Gastrocnemius medialis (tissue), 4 donors: ENCODE results near the gene SMIM28. TPM values are rescaled to one million over a fixed set of nuclear protein-coding genes. Genes with fewer than 3 reads are reported as not detected.
"Not testable (repeated sequence)": the region's sequence is repeated elsewhere in the genome, so short reads cannot be mapped to it uniquely, and the experiment has no call there.

ENCODE experiments used
- ATAC-seq, 2 donors: fragments of 150-250 bp; one replicate each; pipeline ENCODE4 v1.9.1; 2016
- DNase-seq, 2 donors: peaks; one replicate each; pipeline ENCODE4 v3.0.0-alpha.2; 2019
- H3K27ac ChIP-seq, 4 donors: fragments of 200-600 bp; sonication (generic); 1 replicate in 1 of 4; 2 replicates in 3 of 4; pipeline ENCODE4 v1.5.1; 2016 to 2018; ENCODE audit warnings: mild to moderate bottlenecking in 2 of 4, moderate library complexity in 1 of 4
- H3K27me3 ChIP-seq, 3 donors: fragments of 200-600 bp; sonication (generic) in 2 of 3; 1 replicate in 1 of 3; 2 replicates in 2 of 3; pipeline versions ENCODE4 v1.5.1 to v1.6.0; 2016 to 2019; ENCODE audit warnings: mild to moderate bottlenecking in 1 of 3, moderate library complexity in 1 of 3
- H3K36me3 ChIP-seq, 2 donors: fragments of 200-600 bp; sonication (generic) in 1 of 2; one replicate each; pipeline ENCODE4 v1.5.1; 2017 to 2018
- H3K4me1 ChIP-seq, 2 donors: fragments of 200-600 bp; sonication (generic) in 1 of 2; one replicate each; pipeline ENCODE4 v1.5.1; 2016 to 2017; ENCODE audit warnings: mild to moderate bottlenecking in 2 of 2
- H3K4me3 ChIP-seq, 4 donors: fragments of 200-600 bp; sonication (generic) in 3 of 4; 1 replicate in 1 of 4; 2 replicates in 3 of 4; pipeline ENCODE4 v1.5.1; 2016 to 2019; ENCODE audit warnings: mild to moderate bottlenecking in 2 of 4
- H3K9me3 ChIP-seq, 3 donors: fragments of 200-600 bp; sonication (generic) in 2 of 3; 1 replicate in 1 of 3; 2 replicates in 2 of 3; pipeline ENCODE4 v1.5.1; 2016 to 2019
- POLR2A ChIP-seq, 2 donors: fragments of 450-650 bp; IDR thresholded peaks; one replicate each; pipeline ENCODE4 v1.6.1; 2017; ENCODE audit warnings: antibody characterized with exemption in 2 of 2, mild to moderate bottlenecking in 2 of 2, moderate library complexity in 2 of 2
- in situ Hi-C, 4 donors: fragments of 200-750 bp; cut with MboI; loops; one replicate each; pipeline versions ENCODE4 v1.15.0 to v1.8.0; 2017; ENCODE audit warnings: low sequenced_read_pairs in 4 of 4
- intact Hi-C: fragments of 100-400 bp; cut with DNase I; formaldehyde crosslinking; loops from one replicate; pipeline ENCODE4 v1.15.1; 2023; ENCODE audit warnings: low total_unique reads
- total RNA-seq, 4 donors: library from RNA; depleted of rRNA; stranded (reverse); fragments of >200 nt; gene quantifications; one replicate each; pipeline versions ENCODE4 v1.1.0 to v1.2.3, GENCODE V29; 2016
- TF ChIP-seq, protein P1 (sequence below), 5 experiments: fragments of 450-650 bp in 3 of 5; fragments of 200-600 bp in 2 of 5; sonication (generic) in 2 of 5; IDR thresholded peaks in 4 of 5; conservative IDR thresholded peaks in 1 of 5; 1 replicate in 4 of 5; 2 replicates in 1 of 5; pipeline ENCODE4 v1.5.1; 2016 to 2019; ENCODE audit warnings: antibody characterized with exemption in 5 of 5, mild to moderate bottlenecking in 3 of 5, moderate library complexity in 3 of 5

Gene SMIM28
- total RNA-seq, 4 donors from 2014 or later = not detected

DNA sequence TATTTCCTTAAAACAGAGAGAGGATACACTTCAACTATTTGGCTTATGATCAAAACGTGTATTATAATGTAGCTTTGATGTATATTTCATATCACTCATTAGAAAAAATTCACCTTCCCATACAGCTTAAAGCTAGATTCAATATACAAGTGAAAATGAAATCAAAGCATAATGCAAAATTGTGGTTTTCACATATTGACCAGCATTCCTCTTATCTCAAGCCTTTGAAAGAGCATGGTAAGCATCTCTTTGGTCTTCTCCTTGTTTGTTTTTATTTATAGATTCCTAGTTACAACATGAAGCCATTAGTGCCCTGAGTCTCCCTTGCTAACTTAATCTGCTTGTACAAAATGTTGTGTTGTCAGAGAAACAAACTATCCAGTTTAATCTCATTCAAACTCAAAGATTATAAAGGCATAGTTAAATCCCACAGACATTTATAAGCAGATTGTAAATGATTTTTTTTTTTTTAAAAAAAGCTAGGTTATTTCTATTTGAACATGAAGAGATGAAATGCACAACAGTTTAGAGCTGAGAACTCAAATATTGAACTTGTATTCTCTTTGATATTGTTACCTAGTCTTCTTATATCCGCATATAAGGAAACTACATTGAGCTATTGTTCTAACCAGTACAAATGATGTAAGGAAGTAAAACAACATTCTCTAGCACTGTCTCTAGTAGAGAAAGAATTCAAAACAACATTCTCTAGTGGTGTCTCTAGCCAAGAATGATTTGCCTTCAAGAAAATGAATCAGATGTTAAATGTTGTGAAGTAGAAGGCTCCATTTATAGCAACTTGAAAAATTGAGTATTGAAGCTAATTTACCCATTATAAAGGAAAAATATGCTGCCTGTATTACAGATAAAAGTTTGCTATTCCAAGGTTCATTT, 31.2 kb upstream of the SMIM28 start:
- no peak for DNase-seq
- Histone ChIP-seq H3K4me3 (no peak overlapping the region), H3K27me3 (no peaks in the 10 kb centered on the region), H3K36me3 (no peaks in the 10 kb centered on the region), H3K9me3 (no peaks in the 10 kb centered on the region), H3K27ac (no peak overlapping the region), H3K4me1 (no peaks in the 10 kb centered on the region)
- TF ChIP-seq POLR2A (IDR thresholded peaks at IDR 0.05) = no peak
- TF ChIP-seq, protein P1, sequence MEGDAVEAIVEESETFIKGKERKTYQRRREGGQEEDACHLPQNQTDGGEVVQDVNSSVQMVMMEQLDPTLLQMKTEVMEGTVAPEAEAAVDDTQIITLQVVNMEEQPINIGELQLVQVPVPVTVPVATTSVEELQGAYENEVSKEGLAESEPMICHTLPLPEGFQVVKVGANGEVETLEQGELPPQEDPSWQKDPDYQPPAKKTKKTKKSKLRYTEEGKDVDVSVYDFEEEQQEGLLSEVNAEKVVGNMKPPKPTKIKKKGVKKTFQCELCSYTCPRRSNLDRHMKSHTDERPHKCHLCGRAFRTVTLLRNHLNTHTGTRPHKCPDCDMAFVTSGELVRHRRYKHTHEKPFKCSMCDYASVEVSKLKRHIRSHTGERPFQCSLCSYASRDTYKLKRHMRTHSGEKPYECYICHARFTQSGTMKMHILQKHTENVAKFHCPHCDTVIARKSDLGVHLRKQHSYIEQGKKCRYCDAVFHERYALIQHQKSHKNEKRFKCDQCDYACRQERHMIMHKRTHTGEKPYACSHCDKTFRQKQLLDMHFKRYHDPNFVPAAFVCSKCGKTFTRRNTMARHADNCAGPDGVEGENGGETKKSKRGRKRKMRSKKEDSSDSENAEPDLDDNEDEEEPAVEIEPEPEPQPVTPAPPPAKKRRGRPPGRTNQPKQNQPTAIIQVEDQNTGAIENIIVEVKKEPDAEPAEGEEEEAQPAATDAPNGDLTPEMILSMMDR (IDR thresholded peaks at IDR 0.05 in 4 of 5, conservative IDR thresholded peaks at IDR 0.05 in 1 of 5) = no peak
- ATAC-seq = no peak
- in situ Hi-C loops (no loop called here), intact Hi-C loops (no loop called here)

DNA sequence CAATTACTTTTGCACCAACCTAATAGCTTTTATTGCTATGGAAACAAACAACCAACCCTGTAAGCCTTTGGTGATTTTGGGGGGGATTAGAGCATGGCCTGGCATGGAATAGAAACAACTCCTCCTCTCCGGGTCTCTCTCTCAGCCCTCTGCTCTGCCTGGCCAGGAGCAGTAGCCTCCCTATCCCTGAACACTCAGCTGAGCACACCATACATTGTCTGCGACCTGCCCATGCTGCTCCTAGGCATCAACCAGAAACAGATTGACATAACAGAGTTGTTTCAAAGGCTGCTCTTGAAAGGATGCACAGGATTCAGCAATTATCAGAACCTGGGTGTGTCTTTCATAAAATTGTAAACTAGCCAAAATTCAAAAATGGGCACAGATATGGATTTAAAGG, 29.8 kb upstream of the SMIM28 start:
- Histone ChIP-seq H3K4me1 (no peaks in the 10 kb centered on the region), H3K4me3 (no peak overlapping the region), H3K36me3 (no peaks in the 10 kb centered on the region), H3K27me3 (no peaks in the 10 kb centered on the region), H3K9me3 (no peaks in the 10 kb centered on the region), H3K27ac (no peak overlapping the region)
- intact Hi-C loops = no loop called here
- TF ChIP-seq, protein P1 (IDR thresholded peaks at IDR 0.05 in 4 of 5, conservative IDR thresholded peaks at IDR 0.05 in 1 of 5) = no peak
- no peak for TF ChIP-seq POLR2A (IDR thresholded peaks at IDR 0.05)
- no peak for ATAC-seq
- in situ Hi-C loops = no loop called here
- no peak for DNase-seq

DNA sequence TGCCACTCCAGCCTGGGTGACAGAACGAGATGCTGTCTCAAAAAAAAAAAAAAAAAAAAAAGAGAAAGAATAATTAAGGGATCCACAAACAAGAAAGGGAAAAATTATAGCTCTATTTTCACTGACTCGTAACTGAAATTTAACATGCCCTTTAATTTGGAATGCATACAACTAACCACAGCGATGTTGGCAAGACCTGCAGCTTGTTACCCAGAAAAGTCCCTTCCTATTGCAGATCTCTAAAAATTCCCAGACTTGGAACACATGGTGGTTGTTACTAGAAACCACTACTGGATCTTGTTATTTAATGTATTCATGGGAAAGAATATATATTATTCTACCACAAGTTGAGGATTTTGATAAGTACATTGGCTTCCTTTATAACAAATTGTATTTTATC, 27.8 kb upstream of the SMIM28 start:
- TF ChIP-seq POLR2A (IDR thresholded peaks at IDR 0.05) = no peak
- TF ChIP-seq, protein P1 (IDR thresholded peaks at IDR 0.05 in 4 of 5, conservative IDR thresholded peaks at IDR 0.05 in 1 of 5) = no peak
- Histone ChIP-seq H3K9me3 (no peaks in the 10 kb centered on the region), H3K4me3 (no peak overlapping the region), H3K27me3 (no peaks in the 10 kb centered on the region), H3K36me3 (no peaks in the 10 kb centered on the region), H3K4me1 (no peaks in the 10 kb centered on the region), H3K27ac (no peak overlapping the region)
- intact Hi-C loops = no loop called here
- in situ Hi-C loops = no loop called here
- DNase-seq = no peak
- ATAC-seq = no peak

DNA sequence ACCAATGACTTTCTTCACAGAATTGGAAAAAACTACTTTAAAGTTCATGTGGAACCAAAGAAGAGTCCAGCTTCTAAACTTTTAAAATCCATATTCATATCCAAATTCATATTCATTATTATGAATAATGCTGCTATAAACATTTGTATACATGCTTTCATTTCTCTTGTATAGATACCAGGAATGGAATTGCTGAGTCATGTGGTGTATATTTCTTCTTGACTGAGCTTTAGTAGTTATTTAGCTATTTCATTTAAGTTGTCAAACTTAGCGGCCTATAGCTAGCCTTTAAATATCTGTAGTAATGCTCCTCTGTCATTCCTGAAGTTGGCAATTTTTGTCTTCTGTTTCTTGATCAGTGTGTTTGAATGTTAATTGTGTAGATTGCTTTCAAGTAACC, 19.8 kb upstream of the SMIM28 start:
- TF ChIP-seq, protein P1 (IDR thresholded peaks at IDR 0.05 in 4 of 5, conservative IDR thresholded peaks at IDR 0.05 in 1 of 5) = no peak
- no peak for TF ChIP-seq POLR2A (IDR thresholded peaks at IDR 0.05)
- Histone ChIP-seq H3K27me3 (no peaks in the 10 kb centered on the region), H3K4me1 (no peaks in the 10 kb centered on the region), H3K27ac (no peak overlapping the region), H3K36me3 (no peaks in the 10 kb centered on the region), H3K9me3 (no peaks in the 10 kb centered on the region), H3K4me3 (no peak overlapping the region)
- in situ Hi-C loops (no loop called here), intact Hi-C loops (no loop called here)
- no peak for DNase-seq
- no peak for ATAC-seq

DNA sequence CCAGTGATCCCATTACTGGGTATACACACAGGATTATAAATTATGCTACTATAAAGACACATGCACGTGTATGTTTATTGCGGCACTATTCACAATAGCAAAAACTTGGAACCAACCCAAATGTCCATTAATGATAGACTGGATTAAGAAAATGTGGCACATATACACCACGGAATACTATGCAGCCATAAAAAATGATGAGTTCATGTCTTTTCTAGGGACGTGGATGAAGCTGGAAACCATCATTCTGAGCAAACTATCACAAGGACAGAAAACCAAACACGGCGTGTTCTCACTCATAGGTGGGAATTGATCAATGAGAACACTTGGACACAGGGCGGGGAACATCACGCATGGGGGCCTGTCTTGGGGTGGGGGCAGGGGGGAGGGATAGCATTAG, 9.0 kb upstream of the SMIM28 start:
- ATAC-seq, in situ Hi-C loops: not testable (repeated sequence)

More for the DNA sequence above, 9.0 kb upstream of the SMIM28 start:
- intact Hi-C loops, H3K4me1 ChIP-seq, DNase-seq, H3K27ac ChIP-seq, H3K27me3 ChIP-seq, H3K9me3 ChIP-seq, H3K36me3 ChIP-seq, H3K4me3 ChIP-seq: not testable (repeated sequence)
